ENCODE data around the gene SSTR1.

SSTR1 gene

GRCh38 chr14:38243696-38244240 is 36.1 kb downstream of the SSTR1 start:
- no peak for DNase-seq

DNA sequence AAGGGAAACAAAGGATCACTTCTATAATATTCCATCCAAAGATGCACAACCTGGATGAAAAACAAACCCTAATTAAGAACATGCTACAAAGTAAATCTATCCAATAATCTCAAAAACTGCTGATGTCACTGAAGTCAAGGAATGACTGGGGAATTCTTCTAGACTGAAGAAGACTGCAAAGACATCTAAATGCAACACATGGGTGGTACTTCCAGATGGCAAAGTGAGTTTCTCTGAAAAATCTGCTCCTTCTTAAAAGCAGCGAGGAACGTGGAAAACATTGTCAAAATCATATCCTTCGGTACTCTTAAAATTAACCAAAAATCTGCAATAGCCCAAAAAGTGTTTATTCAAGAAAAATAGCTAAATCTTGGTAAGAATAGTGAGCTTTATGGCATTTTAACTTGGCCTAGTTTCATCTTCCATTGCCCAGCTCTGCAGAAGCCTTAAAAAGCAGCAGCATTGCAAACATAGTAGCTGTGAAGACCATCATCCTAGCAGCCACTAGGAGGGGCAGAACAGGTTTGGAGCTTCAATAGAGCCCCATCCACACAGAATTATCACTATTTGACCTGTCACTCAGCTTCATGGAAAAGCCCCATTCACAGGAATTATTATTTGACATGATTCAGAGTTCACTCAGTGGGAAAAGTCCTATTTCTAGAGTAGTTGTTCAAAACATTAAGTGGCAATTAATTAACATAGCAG is 40.8 kb downstream of the SSTR1 start:
- DNase-seq = no peak

- DNase-seq = no peak
Observed at GRCh38 chr14:38250331-38250730, 42.6 kb downstream of the SSTR1 start.

GRCh38 chr14:38252066-38252710 is 44.5 kb downstream of the SSTR1 start:
- DNase-seq = no peak

GRCh38 chr14:38253676-38254075 is 46.0 kb downstream of the SSTR1 start:
- no peak for DNase-seq

GRCh38 chr14:38254571-38255407 is 47.1 kb downstream of the SSTR1 start:
- peak; percentile 9 for DNase-seq

DNA sequence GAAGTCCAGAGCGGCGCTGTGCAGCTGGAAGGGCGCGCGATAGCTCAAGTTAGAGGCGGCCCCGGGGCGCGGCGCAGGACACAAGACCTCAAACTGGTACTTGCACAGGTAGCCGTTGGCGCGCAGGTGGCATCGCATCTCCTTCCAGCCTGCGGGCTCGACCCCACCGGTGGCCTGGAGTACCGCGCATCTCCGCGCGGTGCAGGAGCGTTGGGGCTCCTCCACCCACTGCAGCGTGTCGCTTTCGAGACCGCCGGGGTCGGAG is 47.6 kb downstream of the SSTR1 start:
- peak; percentile 12 for DNase-seq

DNA sequence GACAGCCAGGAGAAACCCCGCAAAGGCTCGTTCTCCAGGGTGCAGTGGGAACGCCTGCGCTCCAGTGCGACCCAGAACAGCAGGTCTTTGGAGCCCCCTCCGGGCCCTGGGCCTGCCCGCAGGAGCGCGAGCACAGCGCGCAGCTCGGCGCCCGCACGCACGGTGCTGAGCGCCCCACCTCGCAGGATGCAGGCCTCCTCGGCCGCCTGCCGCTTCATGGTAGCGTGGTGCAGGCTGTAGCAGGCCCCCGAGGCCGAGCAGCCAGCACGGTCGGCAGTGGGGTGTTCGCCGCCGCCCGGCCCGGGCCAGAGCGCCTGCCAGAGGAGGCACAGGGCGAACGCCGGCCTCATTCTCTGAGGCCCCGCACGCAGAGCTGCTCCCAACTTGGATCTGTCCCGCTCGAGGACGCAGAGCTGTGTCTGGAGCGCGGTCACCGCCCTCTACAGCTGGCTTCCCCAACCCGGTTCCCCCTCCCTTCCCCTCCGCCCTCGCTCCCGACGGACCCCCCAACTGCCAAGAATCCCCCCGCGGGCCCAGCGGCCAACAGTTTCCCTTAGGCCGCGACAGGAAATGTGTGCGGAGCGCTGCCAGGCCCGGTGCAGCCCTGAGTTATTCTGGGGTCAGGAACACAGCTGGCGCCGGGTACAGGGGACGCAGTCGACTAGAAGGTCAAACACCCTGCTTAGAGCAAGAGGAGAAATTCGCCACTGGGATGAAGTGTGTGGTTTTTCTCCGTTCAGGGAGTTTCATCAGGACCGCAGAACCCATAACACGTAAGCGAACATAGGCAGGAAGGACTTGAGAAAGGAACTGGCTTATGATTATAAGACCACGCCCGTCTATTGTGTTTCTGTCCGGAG is 48.2 kb downstream of the SSTR1 start, which contains the start of gene CLEC14A:
Gene CLEC14A, minus strand, starts transcription at position 421 of the 860 bp plus-strand sequence. Its CDS starts 71 bp downstream, at position 350.
- peak; percentile 8 for DNase-seq

- DNase-seq = no peak
Observed at GRCh38 chr14:38256533-38256840, 48.8 kb downstream of the SSTR1 start.

DNA sequence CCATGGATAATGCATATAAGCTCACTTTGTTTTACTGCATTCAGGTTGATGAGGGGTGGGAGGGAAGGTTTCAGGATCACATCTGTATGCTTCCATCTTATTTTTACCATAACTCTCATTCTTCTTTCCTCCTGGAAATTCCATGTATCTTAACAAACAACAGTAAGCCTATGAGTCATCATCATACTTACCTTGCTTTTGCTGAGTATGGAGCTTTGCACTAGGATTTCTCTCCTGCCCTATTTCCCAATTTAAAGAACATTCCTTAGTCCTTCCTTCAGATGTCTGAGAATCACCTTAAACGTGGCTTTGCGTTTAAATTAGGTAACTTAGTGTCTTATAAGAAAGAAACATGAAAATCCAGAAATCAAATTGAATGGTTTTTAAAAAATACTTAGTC is 49.8 kb downstream of the SSTR1 start:
- DNase-seq = no peak

DNA sequence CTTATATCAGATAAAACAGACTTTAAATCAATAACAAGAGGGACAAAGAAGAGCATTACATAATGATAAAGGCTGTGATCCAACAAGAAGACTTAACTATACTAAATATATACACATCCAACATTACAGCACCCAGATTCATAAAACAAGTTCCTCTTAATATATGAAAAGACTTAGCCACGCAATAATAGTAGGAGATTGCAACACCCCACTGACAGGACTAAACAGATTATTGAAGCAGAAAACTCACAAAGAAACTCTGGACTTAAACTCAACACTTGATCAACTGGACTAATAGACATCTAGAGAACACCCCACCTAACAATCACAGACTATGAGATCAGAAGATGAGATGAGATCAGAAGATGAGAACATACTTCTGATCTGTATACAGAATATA is 53.9 kb downstream of the SSTR1 start:
- no peak for DNase-seq

Measured in activated CD4-positive, alpha-beta T cell treated with anti-CD3 and anti-CD28 coated beads for 48 hours (primary cell).